PC-3 (cell line): ENCODE results near the gene TCAP. TPM values are rescaled to one million over a fixed set of nuclear protein-coding genes. Genes with fewer than 3 reads are reported as not detected.

Source experiments
- ATAC-seq: fragments of 200-7000 bp; cut with Tn5 transposase; 2 replicates; pipeline ENCODE4 v1.9.1; 2020; ENCODE audit warnings: mild to moderate bottlenecking, moderate library complexity
- BruUV-seq: library from RNA; stranded (reverse); fragments of 400-500 nt; replicated peaks from 2 replicates; lab custom pipeline; 2021; lab: Mats Ljungman, UMichigan
- CTCF ChIA-PET: fragments of 300-600 bp; sonication (Branson Sonifier 250); formaldehyde crosslinking; loops from one replicate; lab custom pipeline; 2022; ENCODE audit warnings: antibody characterized with exemption; lab: Charles Lee
- POLR2A ChIA-PET: fragments of 300-600 bp; sonication (Branson Sonifier 250); formaldehyde crosslinking; loops from one replicate; lab custom pipeline; 2022; ENCODE audit warnings: antibody characterized with exemption; ENCODE audit not compliant: unreplicated experiment; lab: Charles Lee
- DNase-seq: peaks from one replicate; pipeline ENCODE4 v3.0.0-alpha.2; 2015
- H2AFZ ChIP-seq: fragments of 300-600 bp; sonication (generic); 2 replicates; pipeline ENCODE4 v1.6.0; 2016; ENCODE audit warnings: antibody characterized with exemption, low read length
- H3F3A ChIP-seq: fragments of 300-600 bp; sonication (generic); one replicate; pipeline ENCODE4 v1.6.0; 2017; ENCODE audit warnings: antibody characterized with exemption, low read length, control low read depth, mild to moderate bottlenecking; ENCODE audit not compliant: unreplicated experiment
- H3K27ac ChIP-seq: fragments of 300-600 bp; sonication (generic); 2 replicates; pipeline ENCODE4 v1.5.1; 2016; ENCODE audit warnings: mild to moderate bottlenecking, low read length
- H3K27me3 ChIP-seq: fragments of 300-600 bp; sonication (generic); 2 replicates; pipeline ENCODE4 v1.6.1; 2016; ENCODE audit warnings: low read length, mixed read lengths
- H3K36me3 ChIP-seq: fragments of 300-600 bp; sonication (generic); 2 replicates; pipeline ENCODE4 v1.6.1; 2016; ENCODE audit warnings: low read depth, mixed run types, low read length, mixed read lengths
- H3K4me1 ChIP-seq: fragments of 300-600 bp; sonication (generic); 2 replicates; pipeline ENCODE4 v1.5.1; 2016; ENCODE audit warnings: low read length; ENCODE audit not compliant: insufficient read depth
- H3K4me2 ChIP-seq: fragments of 300-600 bp; sonication (generic); 2 replicates; pipeline ENCODE4 v1.6.0; 2016; ENCODE audit warnings: low read length
- H3K4me3 ChIP-seq: fragments of 300-600 bp; sonication (generic); 2 replicates; pipeline ENCODE4 v1.5.1; 2016; ENCODE audit warnings: mild to moderate bottlenecking, low read length, mixed read lengths
- H3K79me2 ChIP-seq: fragments of 300-600 bp; sonication (generic); 2 replicates; pipeline ENCODE4 v1.6.1; 2017; ENCODE audit warnings: low read length, mixed read lengths
- H3K9ac ChIP-seq: fragments of 300-600 bp; sonication (generic); 2 replicates; pipeline ENCODE4 v1.6.0; 2016; ENCODE audit warnings: mild to moderate bottlenecking, low read length
- H3K9me2 ChIP-seq: fragments of 300-600 bp; sonication (generic); replicated peaks from 2 replicates; pipeline ENCODE4 v1.6.1; 2016; ENCODE audit warnings: mixed run types, low read length, mixed read lengths
- H3K9me3 ChIP-seq: fragments of 300-600 bp; sonication (generic); 2 replicates; pipeline ENCODE4 v1.6.1; 2016; ENCODE audit warnings: low read length, mixed read lengths
- H4K20me1 ChIP-seq: fragments of 300-600 bp; sonication (generic); 2 replicates; pipeline ENCODE4 v1.6.1; 2016; ENCODE audit warnings: low read length, mixed read lengths
- CTCF ChIP-seq: fragments of 300-600 bp; sonication (generic); conservative IDR thresholded peaks from 2 replicates; pipeline ENCODE4 v1.5.1; 2017; ENCODE audit warnings: antibody characterized with exemption, low read depth, mild to moderate bottlenecking, low read length
- EZH2 ChIP-seq: fragments of 300-600 bp; sonication (generic); IDR thresholded peaks from one replicate; pipeline ENCODE4 v1.6.1; 2017; ENCODE audit warnings: antibody characterized with exemption, mild to moderate bottlenecking, low read length; ENCODE audit not compliant: unreplicated experiment
- EZH2phosphoT487 ChIP-seq: fragments of 300-600 bp; sonication (generic); IDR thresholded peaks from 2 replicates; pipeline ENCODE4 v1.6.1; 2018; ENCODE audit warnings: mild to moderate bottlenecking, antibody characterized with exemption, low read length, borderline replicate concordance
- intact Hi-C: fragments of 100-400 bp; cut with micrococcal nuclease; formaldehyde crosslinking; loops from 2 replicates; pipeline ENCODE4 v1.9.0; 2023
- total RNA-seq: library from RNA; depleted of rRNA; stranded (reverse); fragments of >200 nt; gene quantifications from 2 replicates; pipeline ENCODE4 v1.2.3, GENCODE V29; 2014

TCAP gene
- total RNA-seq, 1 experiment from 2014 or later, result 0.51 TPM

GRCh38 chr17:39711851-39712250 is 46.7 kb downstream of the TCAP start:
- no TSS peak for BruUV-seq
- ATAC-seq, result no peak
- Histone ChIP-seq H3K27ac (no peak overlapping the region), H3K27me3 (no peaks in the 10 kb centered on the region), H4K20me1 (no peaks in the 10 kb centered on the region), H3K4me3 (no peak overlapping the region), H3K4me1 (peaks cover 6% of the 10 kb centered on the region), H3K36me3 (peaks cover 4% of the 10 kb centered on the region; the same call in 1 of the 2 replicates), H2AFZ (no peak overlapping the region), H3K4me2 (no peak overlapping the region), H3K9me3 (no peaks in the 10 kb centered on the region), H3F3A (no peaks in the 10 kb centered on the region), H3K9me2 (no peaks in the 10 kb centered on the region), H3K9ac (no peak overlapping the region), H3K79me2 (peaks cover 7% of the 10 kb centered on the region)
- no peak for TF ChIP-seq EZH2phosphoT487
- TF ChIP-seq CTCF, result no peak
- TF ChIP-seq EZH2, result no peak
- intact Hi-C loops, result no loop called here
- CTCF ChIA-PET, result no interaction called here
- POLR2A ChIA-PET, result no interaction called here
- no peak for DNase-seq

- Histone ChIP-seq H3K9me3 (no peaks in the 10 kb centered on the region), H3K27ac (no peak overlapping the region), H3K79me2 (no peaks in the 10 kb centered on the region), H3K9me2 (no peaks in the 10 kb centered on the region), H3K4me3 (no peak overlapping the region), H3K4me1 (no peaks in the 10 kb centered on the region), H3F3A (no peaks in the 10 kb centered on the region), H4K20me1 (no peaks in the 10 kb centered on the region), H2AFZ (no peak overlapping the region), H3K4me2 (no peak overlapping the region), H3K9ac (no peak overlapping the region), H3K36me3 (no peaks in the 10 kb centered on the region), H3K27me3 (no peaks in the 10 kb centered on the region)
- ChIA-PET POLR2A (no interaction called here), CTCF (no interaction called here)
- intact Hi-C loops, result no loop called here
- no TSS peak for BruUV-seq
- DNase-seq (no peak), ATAC-seq (no peak)
- TF ChIP-seq EZH2phosphoT487, result no peak
- TF ChIP-seq EZH2, result no peak
- no peak for TF ChIP-seq CTCF
Observed at GRCh38 chr17:39714234-39714633, 49.1 kb downstream of the TCAP start.

- no peak overlapping the region for H3K4me3 ChIP-seq
- no peaks in the 10 kb centered on the region for H3F3A ChIP-seq
- ATAC-seq (no peak), DNase-seq (no peak)
- TF ChIP-seq CTCF (no peak), EZH2 (no peak), EZH2phosphoT487 (no peak)
- H3K4me2 ChIP-seq, result no peak overlapping the region
- H3K36me3 ChIP-seq, result no peaks in the 10 kb centered on the region
- H3K4me1 ChIP-seq, result no peaks in the 10 kb centered on the region
- H3K79me2 ChIP-seq, result no peaks in the 10 kb centered on the region
- no peaks in the 10 kb centered on the region for H3K27me3 ChIP-seq
- H3K9me2 ChIP-seq, result no peaks in the 10 kb centered on the region
- H4K20me1 ChIP-seq, result no peaks in the 10 kb centered on the region
- intact Hi-C loops, result no loop called here
- H2AFZ ChIP-seq, result no peak overlapping the region
- ChIA-PET CTCF (no interaction called here), POLR2A (no interaction called here)
- no peak overlapping the region for H3K27ac ChIP-seq
- H3K9me3 ChIP-seq, result no peaks in the 10 kb centered on the region
- no TSS peak for BruUV-seq
- H3K9ac ChIP-seq, result no peak overlapping the region
Observed at GRCh38 chr17:39715375-39716072, 50.4 kb downstream of the TCAP start.
